ENCODE data around the gene GNB4.

GNB4 gene

DNA sequence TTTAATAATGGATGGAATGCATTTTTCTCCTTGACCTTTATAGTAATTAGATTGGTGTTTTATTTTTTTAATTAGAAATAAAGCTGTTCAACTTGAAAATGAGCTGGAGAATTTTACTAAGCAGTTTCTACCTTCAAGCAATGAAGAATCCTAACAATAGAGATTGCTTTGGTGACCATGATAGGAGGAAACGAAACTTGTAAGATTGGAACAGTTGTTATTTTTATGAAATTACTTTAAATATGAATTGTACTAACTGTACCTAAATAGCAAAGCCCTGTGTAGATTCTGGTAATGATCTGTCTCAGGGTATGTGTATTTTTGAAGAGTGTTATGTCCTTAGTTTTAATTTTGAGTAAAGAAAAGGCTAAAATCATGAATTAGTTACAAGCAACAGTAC, 59.4 kb downstream of the GNB4 start:
- DNase-seq = no peak
- in situ Hi-C loops (cut with MboI; ENCODE audit: low pct_unique_long_range_greater_than_20kb, low sequenced_read_pairs) = no loop called here

DNA sequence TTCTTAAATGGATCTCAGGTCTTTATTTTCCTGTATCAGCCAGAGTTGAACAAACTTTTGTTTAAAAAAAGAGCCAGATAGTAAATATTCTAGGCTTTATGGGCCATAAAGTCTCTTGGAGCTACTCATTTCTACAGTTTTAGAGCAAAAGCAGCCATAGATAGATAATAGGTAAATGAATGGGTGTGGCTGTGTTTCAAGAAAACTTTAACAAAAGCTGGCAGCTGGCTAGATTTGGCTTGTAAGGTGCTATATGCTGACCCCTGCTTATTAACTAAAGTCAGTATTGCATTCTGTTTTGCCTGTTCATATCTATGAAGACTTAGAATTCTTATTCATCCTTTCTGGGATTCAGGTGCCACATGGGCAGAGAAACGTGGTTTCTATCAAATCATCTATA, 74.8 kb downstream of the GNB4 start:
- in situ Hi-C loops (cut with MboI; ENCODE audit: low pct_unique_long_range_greater_than_20kb, low sequenced_read_pairs) = no loop called here
- DNase-seq = no peak

DNA sequence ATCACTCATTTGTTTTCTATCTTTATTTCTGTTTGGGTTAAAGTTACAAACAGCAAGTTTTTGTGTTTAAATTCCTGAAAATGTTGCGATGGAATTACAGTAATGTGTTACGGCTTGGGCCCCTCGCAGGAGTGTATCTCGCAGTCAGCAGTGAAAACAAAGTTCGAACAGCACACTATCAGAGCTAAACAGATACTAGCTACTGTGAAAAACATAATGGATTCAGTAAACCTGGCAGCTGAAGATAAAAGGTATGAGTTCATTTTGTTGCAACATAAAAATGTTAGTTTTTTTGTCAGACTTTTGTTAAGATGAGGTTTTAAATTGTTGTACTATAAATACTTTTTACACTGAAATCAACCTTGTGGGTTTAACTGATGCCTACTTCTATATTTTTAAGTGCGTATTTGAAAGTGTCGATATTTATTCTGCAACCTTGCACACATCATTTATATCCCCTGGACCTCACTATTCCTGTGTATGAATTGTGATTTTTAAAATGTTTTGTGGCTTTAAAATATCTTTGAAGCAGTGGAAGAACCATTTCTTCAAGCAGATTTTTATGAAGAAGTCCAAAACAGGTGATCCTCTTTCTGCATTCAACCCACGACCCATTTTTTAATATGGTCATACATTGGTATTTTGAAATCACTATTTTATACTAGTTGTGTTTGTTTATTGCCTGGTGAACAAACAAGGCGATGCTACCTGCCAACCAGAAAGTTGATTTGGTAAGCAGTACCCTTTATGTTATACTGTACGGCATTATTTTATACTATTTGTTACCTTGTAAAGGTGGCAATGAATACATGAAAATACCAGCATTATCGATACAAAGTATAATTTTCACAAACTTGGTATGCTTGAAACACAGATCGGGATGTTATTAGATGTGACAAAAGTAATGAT, 75.9 kb downstream of the GNB4 start:
- no peak for DNase-seq
- in situ Hi-C loops (cut with MboI; ENCODE audit: low pct_unique_long_range_greater_than_20kb, low sequenced_read_pairs) = no loop called here

DNA sequence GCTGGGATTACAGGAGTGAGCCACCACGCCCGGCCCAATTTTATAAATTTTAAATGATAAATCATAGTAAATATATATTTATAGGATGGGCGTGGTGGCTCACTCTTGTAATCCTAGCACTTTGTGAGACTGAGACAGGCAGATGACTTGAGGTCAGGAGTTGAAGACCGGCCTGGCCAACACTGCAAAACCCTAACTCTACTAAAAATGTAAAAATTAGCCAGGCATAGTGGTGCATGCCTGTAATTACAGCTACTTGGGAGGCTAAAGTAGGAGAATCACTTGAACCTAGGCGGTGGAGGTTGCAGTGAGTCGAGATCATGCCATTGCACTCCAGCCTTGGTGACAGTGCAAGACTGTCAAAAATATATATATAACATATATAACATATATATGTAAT, 77.3 kb downstream of the GNB4 start:
- in situ Hi-C loops (cut with MboI; ENCODE audit: low pct_unique_long_range_greater_than_20kb, low sequenced_read_pairs) = no loop called here
- no peak for DNase-seq

DNA sequence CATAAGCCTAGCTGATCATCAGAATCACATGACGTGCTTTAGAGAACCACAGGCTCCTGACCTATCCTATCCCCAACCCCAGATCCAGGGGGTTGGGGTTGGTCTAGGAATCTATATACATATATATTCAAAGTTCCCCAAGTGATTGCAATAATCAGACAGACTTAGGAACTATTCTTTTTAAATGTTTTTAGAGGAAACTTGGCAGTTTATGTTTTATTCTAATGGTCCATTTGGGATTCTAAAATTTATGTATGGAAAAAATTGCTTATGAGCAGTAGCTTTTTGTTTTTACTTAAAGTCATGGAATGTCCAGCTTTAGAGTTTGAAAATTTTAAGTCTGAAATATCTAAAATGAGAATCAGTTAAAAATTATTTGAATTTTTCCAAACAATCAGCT, 81.6 kb downstream of the GNB4 start:
- in situ Hi-C loops (cut with MboI; ENCODE audit: low pct_unique_long_range_greater_than_20kb, low sequenced_read_pairs) = no loop called here
- DNase-seq = no peak

DNA sequence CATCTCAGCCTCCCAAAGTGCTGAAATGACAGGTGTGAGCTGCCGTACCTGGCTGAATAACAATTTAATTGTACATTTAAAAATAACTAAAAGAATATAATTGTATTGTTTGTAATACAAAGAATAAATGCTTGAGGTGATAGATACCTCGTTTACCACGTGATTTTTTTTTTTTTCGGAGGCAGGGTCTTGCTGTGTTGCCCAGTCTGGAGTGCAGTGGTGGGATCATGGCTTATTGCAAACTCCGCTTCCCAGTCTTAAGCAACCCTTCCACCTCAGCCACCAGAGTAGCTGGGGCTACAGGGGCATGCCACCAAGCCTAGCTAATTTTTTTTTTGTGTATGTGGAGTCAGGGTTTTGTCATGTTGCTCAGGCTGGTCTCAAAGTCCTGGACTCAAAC, 87.9 kb downstream of the GNB4 start:
- no peak for DNase-seq
- in situ Hi-C loops (cut with MboI; ENCODE audit: low pct_unique_long_range_greater_than_20kb, low sequenced_read_pairs) = no loop called here

DNA sequence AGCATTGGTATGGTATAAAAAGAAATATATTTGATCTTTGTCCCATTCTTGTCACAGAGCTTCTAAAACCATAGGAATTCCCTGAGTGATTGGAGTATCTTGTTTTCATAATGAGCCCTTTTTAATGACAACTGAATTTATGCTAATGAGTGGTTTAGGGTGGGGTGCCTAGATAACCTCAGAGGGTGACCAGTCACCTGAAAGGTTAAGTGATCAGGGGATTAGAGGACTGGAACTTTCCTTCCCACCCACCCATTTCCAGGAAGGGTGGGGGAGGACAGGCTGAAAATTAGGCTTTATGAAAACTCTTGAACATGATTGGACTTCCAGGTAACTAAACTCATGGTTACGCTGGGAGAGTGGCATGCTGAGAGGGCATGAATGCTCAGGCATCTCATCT, 95.3 kb downstream of the GNB4 start:
- DNase-seq = no peak
- in situ Hi-C loops (cut with MboI; ENCODE audit: low pct_unique_long_range_greater_than_20kb, low sequenced_read_pairs) = no loop called here

DNA sequence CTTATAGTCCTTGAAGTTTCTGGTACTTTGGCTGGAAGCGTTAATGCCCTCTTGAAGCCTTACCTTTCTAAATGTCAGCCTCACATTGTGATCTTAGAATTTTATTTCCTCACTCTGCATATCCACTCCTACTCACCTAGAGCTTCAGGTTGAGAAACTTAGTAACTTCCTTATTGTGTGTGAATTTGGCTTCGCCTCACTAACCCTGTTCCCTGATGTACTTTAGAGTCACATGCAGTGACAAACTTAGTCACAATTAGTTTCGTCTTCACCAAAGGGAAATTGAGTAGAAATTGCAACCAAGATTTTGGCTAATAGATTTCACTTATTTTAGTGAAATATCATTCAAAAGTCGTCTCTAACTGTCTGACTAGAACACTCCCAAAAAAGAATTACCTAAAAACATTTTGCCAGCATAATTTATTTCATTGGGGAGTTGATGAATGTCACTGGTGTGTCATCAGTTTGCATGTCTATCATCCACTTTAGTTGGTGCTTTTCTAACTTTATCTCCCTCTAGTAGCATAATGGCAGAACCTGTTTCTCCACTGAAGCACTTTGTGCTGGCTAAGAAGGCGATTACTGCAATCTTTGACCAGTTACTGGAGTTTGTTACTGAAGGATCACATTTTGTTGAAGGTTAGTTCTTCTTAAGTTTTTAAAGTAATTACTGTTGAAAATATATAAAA, 102.8 kb downstream of the GNB4 start:
- DNase-seq = peak; percentile 45
- in situ Hi-C loops (cut with MboI; ENCODE audit: low pct_unique_long_range_greater_than_20kb, low sequenced_read_pairs) = loop anchor here (25.0 kb wide), 1 partner anchor 214 kb away; the partner anchor contains the start of gene ACTL6A

DNA sequence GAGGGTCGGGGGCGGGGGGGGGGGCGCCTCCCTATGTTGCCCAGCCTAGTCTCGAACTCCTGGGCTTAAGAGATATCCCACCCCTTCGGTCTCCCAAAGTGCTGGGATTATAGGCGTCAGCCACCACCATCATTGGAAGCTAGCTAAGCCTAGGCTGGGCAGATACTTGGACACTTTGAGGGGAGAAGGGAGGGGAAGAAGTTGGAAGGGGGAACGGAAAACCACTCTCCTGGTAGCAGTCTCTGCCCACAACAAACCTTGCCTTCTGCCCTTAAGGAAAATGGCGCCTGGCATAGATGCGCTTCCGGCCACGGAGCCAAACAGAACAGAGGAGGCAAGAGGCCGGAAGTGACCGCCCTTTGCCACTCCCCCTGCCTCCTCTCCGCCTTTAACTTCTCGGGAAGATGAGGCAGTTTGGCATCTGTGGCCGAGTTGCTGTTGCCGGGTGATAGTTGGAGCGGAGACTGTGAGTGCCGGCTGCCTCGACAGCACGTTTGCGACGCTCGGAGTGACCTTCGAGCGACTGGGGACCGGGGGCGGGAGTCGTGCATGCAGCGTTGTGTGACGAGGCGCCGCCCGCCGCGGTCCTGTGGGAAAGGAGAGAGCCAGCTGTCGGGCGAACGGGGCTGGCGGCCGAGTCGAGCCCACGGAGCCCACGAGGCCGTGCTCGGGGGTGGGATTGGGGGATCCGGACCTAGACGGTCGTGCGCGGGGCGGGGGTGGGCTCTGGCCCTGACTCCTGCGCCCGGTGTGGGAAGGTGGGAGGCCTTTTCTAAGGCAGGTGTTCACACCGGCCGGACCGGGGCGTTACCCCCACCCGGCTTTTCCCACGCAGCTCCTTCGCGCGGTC, 103.7 kb downstream of the GNB4 start, which contains the start of gene MFN1:
Gene MFN1 (plus strand): TSS at position 365 of the 850 bp plus-strand sequence. CDS start 1,143 bp downstream, outside the sequence.
- peak; percentile 97 for DNase-seq
- in situ Hi-C loops (cut with MboI; ENCODE audit: low pct_unique_long_range_greater_than_20kb, low sequenced_read_pairs) = loop anchor here (25.0 kb wide), 1 partner anchor 215 kb away; the partner anchor contains the start of gene ACTL6A

All from KBM-7 (cell line).